GM18508 (cell line): ENCODE data around the gene TBCK.

Experiments used
- ATAC-seq: cut with Tn5 transposase; IDR thresholded peaks from one replicate; pipeline ENCODE4 v1.9.1; 2021; ENCODE audit warnings: moderate number of reproducible peaks; ENCODE audit not compliant: insufficient read depth, unreplicated experiment

Gene TBCK

DNA sequence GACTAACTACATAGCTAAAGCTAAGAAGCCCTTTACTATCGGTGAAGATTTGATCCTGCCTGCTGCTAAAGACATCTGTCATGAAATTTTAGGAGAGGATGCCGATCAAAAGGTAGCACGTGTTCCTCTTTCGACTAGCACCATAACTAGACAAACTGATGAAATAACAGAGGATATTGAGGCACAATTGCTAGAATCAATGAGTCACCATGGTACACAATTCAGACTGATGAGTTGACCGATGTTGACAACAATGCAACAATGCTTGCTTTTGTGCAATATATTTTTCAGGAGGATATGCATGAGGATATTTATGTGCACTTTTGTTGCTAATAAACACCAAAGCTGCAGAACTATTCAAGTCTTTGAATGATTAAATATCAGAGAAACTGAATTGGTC, 24.3 kb downstream of the TBCK start:
- no peak for ATAC-seq

DNA sequence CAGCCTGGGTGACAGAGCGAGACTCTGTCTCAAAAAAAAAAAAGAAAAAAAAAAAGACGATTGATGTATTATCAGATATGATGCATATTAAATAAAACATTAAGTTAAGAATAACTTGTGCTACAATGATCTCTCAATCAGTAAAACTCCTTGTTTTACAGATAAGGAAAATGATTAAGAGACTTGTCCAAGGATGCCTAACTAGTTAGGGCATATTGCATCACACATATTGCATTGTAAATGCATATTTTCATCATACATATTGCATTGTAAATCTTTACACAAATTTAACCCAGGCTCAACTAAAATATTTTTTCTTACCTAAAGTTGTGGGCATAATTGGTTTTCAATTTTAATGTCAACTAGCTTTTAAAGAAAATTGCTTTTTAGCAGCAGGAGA, 26.3 kb downstream of the TBCK start:
- no peak for ATAC-seq

DNA sequence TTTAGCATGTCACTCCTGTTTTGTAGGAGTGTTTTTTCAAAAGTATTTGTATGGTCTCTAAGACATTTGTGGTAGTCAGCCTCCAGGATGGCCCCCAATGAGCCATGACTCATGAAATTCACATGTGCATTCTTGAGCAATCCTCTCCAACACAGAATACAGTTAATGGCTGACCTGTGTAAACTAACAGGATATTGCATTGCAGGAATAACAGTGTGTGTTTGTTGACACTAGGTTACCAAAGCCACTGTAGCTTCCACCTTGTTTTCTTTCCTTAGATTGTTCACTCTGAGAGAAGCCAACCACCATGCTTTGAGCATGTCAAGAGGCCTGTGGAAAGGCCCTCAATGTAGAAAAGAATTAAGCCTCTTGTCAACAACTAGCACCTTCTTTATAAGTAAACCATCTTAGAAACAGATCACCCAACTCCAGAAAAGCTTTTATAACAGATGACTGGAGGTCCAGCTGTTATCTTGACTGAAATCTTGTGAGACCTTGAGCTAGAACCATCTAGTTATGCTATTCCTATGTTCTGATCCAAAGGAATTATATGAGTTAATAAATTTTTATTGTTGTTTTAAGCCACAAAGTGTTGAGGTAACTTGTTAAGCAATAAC, 28.5 kb downstream of the TBCK start:
- no peak for ATAC-seq

DNA sequence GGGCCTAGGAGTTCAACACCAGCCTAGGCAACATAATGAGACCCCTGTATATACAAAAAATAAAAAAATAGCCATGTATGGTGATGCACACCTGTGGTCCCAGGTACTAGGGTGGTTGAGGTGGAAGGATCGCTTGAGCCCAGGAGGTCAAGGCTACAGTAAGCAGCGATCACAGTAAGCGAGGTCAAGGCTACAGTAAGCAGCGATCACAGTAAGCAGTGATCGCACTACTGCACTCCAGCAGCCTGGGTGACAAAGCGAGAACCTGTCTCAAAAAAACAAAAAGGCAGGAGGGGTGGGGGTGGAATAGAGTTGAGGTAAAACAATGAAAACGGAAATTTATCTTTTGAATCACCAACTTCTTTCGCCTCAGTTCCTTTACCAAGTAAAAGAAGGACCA, 29.4 kb downstream of the TBCK start:
- ATAC-seq, result no peak

DNA sequence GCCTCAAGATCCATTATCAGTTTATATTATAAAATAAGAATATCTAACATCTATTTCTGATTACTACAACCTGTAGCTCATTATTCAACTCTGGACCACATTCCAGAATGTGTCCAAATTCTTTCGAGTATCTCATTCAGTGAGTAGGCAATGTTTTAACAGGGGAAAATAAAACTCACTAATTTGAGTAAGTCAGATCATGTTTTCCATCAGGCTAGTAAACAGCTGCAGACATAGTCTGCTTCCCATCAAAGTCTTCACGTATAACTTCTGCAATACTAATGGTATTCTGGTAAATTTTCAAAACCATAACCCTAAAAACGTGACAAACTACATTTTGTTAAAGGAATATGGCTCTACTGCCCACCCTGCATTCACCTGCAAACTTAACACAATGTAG, 31.8 kb downstream of the TBCK start:
- no peak for ATAC-seq

DNA sequence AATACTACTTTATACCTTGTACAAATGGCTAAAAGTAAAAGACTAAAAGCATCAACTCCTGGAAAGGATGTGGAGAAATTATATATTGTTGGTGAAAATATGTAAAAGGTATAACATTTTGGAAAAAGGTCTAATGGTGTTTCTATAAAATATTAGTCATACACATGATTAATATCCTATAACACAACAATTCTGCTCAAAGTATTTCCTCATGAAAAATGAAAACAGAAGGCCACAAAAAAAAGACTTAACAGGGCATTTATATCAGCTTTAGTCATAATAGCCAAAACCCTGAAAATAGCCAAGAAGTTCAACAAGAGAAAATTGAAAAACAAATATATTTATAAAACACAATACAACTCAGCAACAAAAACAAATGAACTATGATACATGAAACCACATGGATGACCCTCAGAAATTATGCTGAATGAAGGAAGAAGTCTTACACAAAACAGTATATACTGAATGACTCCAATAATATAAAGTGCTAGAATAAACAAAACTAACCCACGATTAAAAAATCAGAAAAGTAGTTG, 38.8 kb downstream of the TBCK start:
- no peak for ATAC-seq

DNA sequence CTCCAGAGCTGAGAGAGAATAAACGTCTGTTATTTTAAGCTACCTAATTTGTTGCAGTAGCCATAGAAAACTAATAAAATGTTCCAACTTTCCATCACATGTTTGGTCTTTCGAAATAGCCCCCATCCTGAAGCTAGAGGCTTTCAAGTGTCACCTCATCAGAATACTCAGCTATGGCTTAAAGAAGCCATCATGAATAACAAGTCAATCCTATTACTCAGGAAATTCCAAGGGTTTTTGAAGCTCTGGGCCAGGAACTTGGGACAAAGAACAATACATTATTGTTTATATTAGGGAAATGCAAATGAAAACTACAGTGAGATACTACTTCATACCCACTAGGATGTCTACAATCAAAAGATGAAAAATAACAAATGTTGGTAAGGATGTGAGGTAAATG, 42.2 kb downstream of the TBCK start:
- no peak for ATAC-seq

DNA sequence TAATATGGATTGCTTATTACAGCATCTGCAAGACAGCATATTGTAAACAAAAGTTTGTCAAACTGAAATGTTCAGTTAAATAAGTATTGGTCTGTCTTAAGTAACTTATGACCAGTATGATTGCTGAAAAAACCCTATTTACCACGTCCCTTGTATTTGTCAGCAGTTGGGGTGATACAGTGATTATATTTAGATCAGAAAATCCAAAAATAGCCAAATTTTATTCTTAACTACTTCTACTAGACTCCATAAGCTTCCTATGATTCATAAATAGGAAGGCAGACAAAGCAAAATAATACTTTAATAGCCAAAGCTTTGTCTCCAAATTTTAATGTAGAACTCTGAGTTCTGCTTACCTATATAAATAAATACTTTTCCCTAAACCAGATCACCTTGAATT, 45.3 kb downstream of the TBCK start:
- no peak for ATAC-seq

DNA sequence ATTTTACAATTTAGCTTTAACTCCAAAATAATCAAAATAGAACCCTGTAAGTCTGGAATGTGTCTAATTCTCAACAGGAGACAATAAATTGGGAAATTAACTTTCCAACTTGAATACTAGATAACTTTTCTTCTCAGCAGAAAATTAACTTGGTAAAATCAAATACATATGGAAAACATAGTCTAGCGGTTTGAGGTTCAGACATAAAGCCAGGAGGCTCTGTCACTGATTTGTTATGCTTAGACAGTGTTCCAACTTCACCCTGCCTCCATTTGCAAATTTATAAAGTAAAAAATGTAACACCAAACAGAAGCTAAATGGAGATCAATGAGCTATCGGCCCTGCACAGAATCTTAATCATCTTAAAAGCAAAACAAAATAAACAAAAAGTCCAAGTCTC, 46.3 kb downstream of the TBCK start:
- ATAC-seq, result no peak

DNA sequence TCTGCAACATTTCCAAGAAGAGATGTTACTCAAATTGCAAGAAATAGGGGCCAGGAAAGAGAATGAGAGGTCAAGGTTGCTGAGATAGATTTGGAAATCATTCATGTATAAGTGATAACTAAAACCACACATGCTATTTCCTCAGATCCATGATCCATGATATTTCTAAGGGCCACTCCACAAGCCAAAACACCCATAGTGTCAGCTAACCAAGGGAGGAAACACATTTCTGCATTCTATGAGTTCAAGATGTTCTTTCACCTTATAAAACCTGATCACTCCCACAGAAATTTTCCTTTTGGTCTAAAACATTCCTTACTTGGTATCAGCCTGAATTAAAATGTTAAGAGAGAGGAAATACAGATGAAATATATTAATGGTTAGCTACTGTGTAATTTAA, 47.2 kb downstream of the TBCK start:
- no peak for ATAC-seq

DNA sequence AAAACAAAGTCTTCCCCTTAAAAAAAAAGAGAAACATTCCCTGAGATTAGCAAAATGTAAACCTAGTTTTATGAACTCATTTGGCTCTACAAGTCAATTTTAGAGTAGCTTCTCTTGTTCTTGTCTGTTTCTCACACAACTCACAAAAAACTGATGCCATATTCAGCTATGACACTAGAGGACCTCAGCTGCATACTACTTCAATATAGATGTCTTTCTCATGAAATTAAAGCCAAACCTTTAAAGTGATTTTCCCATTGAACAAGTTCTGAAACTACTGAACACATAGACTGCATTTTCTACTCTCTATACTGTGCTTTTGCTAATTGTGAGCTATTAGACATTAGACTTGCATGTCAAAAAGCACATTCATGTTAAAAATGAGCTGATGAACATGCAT, 49.8 kb downstream of the TBCK start:
- ATAC-seq, result peak; percentile 51

DNA sequence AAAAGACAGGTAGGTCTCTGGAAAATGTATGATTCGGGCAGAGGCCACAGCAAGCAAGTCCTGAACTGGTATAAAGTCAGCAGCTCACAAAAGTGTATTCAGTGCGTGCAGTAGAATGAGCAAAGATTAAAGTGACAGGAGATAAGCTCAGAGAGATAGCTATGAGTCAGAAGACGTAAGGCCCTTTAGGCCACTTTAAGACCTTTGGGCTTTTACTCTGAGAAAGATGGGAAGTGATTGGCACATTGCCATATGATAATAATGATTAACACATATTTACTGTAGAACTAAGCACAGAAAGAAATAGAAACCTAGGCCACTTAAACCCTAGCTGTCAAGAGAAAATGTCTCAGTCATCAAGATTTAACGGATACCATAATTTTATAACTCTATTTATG, 51.7 kb downstream of the TBCK start:
- no peak for ATAC-seq

DNA sequence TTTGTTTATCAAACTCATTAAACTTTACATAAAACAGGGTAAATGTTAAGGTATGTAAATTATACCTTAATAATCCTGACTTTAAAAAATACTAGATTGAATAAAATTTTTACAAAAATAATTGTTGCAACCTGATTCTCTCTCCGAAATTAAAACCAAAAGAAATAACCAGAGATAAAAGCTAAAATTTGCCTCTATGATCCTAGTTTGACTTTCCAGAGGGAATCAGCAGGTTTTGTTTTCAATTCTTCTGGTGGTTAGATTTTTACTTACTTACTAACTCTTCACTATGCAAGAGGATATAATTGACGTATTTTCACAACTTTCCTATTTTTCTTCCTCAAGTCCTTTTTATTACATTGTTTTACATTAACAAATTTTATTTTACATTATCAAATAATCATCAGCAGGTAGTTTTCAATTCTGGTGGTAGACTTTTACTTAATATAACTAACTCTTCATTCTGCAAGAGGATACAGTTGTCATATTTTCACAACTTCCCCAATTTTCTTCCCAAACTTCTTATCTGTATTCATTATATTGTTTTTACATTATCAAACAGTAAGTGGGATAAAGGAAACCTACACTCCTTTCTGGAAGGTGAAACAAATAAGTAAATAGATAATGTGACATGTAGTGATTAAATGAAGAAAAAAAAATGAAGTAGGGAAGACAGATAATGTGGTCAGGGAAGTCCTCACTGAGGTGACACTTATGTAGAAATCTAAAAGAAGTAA, 52.2 kb downstream of the TBCK start:
- ATAC-seq, result no peak

DNA sequence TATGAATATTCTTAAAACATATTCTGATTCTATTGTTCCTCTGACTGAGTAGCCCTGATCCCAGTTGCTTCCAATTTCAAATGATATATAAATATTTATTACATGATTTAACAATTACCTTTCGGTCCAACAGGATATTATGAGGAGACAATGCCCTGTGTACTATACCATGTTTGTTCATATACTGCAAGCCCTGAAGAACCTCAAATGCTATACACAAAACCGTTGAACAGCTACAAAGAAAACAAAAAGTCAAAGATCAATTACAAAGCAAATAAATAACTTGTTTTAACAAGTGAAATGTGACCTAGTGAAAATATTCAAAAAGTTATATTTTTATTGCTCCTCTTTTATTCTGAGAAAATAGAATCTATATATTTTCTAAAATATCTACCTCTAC, 54.0 kb downstream of the TBCK start:
- ATAC-seq, result no peak

DNA sequence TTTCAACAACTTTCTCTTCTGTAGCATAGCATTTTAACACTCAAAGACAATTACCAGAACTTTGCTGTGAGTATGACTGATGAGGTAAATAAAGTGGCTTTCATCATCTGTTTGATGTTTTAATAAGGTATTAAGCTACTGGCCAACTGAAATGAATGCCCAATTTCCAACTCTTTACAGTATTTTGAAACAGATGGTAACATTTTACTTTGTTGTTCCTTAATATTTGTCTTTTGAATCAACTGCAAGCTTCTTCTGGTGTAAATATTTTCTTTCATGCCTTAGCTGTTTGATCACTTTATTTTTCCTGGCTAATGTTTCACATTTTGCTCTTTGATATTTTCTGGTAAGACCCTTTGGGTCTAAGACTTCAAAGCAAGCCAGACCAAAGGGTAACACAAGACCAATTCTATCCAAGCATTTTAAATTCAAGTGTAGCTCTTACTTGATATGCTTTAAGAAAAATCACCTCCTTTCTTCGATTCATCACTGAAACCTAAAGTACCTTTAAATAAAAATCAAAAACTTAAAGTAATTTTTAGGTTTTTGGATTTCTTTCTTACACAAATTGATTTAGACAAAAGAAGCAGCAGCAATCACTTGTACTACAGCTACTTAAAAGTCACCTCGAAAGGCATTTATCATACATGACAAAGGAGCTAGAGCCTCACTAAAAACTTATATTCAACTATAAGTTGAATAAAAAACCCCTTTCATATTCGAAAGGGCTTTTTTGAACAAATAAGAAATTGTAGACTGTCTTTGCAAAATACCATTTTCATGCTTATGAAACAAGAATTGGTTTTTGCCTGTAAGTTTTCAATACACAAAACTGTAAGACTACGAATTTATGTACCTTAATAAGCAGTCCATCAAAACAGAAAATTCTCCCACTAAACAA, 57.6 kb downstream of the TBCK start:
- ATAC-seq, result no peak

DNA sequence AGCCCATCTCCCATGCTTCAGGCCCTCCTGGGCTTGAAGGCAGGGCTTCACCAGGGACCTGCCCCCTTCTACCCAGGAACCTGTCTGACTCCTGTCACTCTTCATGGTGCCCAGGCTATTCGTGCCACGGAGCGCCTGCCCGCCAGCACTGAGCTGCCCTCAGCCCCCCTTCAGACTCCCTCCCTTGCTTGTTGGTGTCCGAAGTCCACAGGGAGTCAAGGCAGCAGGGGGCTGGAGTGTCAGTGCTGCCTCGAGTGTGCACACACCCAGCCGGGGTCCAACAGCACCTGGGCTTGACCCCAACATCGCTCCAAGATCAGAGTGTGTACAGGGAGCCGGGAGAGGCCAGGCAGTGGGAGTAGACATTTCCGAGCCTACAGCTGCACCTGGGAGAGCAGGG, 59.8 kb downstream of the TBCK start:
- no peak for ATAC-seq

DNA sequence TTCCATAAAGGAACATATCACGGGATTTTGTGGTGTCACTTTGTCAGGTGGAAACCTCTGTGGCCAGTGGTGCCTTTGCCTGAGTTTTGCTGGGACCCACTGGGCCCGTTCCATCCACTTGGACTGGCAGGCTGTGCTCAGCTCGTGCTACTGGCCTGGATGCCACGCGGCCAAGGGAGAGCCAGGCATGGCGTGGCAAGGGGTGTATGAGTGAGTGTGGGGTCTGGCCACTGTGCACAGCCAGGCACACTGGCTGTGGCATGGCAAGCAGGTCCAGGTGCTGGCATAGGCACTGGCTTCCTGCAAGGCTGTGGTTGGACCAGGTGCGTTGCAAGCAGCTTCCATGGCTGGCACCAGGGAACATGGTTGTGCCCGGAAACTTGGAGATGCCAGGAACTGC, 60.8 kb downstream of the TBCK start:
- ATAC-seq, result no peak

DNA sequence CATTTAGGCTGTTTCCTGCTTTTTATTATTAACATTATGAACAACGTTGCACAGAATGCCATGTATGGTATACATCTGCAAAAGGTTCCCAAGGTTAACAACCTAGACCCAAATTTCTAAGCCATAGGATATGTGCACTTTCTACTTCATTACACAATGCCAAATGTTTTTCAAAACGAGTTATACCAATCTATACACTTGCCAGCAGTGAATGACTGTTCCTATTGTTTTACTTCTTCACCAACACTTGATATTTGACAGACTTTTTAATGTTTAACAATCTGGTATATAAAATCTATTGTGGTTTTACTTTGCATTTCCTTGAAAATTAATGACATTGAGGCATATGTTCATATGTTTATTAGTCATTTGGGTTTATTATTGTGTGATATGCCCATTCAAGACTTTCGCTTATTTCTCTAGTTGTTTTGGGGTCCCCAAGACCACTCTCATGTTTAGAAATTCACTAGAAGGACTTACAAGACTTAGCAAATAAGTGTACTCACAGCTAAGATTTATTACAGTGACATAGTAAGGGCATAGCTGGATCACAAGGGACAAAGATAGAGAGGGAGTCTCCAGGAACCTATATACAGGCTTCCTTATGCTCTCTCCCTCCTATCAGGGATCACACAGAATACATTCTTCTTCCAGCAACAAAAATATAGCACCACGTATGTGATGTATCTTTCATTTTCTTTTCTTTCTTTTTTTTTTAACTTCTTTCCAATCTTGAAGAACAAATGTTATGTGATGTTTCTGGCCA, 62.5 kb downstream of the TBCK start:
- ATAC-seq, result no peak

DNA sequence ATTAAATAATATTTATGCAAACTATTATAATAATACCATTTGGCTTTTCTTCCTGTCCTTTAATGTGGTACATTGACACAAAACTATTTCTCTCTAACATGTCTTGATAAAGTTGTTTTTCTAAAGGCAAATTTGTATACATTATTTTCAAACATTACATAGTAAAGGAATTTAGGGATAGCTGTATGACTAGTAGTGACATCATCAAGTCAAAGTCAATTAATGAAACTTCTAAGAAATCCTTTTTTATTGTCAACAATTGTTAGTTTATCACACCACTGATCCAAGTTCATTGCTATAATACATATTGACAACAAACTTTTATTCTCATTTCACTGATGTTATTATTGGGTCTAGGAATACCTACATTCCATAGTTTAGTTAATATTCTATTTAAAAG, 68.4 kb downstream of the TBCK start:
- ATAC-seq, result no peak

DNA sequence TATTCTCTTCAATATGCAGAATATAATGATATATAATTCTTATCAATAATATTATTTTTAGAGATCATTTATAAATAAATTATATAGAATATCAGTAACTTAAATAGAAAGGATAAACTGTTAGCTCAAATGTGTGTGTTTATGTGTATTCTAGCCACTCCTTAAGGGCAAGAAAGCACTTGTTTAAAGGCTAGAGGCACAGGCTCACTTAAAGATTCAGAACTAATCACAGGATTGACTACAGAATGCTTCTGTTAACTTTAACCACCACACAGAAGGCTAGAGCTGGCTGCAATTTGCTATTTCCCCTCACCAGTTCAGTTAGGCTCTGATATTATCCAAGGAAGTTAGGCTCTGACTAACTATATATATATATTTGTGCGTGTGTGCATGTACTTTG, 69.6 kb downstream of the TBCK start:
- ATAC-seq, result no peak
